GM10266 (cell line): ENCODE results near the gene LCN1.
A peak's percentile ranks its signal among the peaks of the same experiment; 100 is the strongest.

Experiments used
- DNase-seq: peaks from one replicate; pipeline ENCODE4 v3.0.0; 2012; ENCODE audit errors: extremely low spot score
- TF ChIP-seq, protein P1 (sequence below): IDR thresholded peaks from 2 replicates; pipeline ENCODE4 v1.5.1; 2012; ENCODE audit warnings: mild to moderate bottlenecking, low read depth; ENCODE audit not compliant: control insufficient read depth, insufficient read depth; ENCODE audit errors: missing control alignments

The LCN1 gene

DNA sequence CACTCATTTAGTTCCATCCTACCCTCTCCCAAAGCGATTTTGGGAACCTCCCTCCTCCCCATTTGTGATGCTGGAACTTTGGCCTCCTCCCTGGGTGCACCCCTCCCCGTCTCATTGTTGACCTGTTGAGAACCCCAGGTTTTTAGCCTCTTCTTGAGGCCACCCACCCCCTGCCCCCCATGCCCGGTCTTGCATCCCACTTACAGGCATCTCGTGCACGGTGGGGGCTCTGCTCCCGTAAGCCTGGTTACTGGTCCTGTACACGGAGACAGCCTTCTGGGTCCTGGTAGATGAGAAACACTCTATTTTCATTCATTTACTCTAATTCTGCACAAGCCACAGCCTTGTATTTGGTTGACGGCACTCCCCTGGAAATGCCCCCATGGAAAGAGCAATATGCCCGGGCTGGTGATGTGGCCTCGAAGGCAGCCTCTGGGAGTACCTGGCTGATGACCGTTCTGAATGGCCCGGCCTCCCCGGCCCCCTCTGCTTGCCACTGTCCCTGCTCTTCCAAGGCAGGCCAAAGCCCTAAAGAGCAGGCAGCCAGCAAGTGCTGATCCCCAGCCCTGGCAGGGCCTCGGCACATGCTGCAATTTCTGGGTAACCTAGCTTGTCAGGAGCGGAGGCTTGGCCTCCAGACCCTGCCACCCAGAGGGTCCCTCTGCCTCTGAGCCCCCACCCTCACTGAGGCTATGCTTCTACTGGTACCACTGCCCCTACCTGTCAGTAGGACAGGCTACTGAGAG is 22.7 kb upstream of the LCN1 start:
- DNase-seq = no peak
- TF ChIP-seq, protein P1, sequence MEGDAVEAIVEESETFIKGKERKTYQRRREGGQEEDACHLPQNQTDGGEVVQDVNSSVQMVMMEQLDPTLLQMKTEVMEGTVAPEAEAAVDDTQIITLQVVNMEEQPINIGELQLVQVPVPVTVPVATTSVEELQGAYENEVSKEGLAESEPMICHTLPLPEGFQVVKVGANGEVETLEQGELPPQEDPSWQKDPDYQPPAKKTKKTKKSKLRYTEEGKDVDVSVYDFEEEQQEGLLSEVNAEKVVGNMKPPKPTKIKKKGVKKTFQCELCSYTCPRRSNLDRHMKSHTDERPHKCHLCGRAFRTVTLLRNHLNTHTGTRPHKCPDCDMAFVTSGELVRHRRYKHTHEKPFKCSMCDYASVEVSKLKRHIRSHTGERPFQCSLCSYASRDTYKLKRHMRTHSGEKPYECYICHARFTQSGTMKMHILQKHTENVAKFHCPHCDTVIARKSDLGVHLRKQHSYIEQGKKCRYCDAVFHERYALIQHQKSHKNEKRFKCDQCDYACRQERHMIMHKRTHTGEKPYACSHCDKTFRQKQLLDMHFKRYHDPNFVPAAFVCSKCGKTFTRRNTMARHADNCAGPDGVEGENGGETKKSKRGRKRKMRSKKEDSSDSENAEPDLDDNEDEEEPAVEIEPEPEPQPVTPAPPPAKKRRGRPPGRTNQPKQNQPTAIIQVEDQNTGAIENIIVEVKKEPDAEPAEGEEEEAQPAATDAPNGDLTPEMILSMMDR = no peak

DNA sequence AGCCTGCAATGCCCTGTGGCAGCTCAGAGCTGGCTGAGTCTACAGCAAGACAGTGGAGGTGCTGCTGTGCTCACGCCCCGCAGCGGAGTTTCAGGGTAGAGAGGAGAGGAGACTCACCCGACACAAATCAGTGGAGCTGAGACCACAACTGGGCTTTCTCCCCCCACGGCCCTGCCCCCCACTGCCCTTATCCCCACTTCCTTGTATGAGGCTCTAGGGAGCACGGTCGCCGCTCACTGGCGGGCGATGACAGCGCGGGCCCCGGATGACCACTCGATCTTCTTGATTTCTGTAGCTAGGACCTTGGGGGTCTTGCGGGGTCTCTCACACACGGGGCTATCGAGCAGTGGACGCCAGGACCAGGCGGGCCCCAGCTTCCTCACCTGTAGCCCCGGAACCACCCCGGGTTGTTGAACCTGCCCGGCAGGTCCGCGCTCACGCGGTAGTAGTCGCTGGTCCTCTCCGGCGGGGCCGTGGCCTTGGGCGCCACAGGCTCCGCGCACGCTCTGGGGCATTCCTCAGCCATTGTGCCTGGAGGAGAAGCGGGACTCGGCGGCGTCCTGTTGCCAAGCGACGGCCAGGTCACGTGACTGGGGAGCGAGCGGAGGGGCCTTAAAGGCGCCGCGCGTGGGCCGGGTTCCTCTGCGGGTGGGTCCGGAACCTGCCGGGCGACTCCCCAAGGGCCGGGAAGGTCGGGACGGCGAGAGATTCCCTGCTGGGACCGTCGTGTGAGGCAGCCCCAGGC is 21.7 kb upstream of the LCN1 start:
- TF ChIP-seq, protein P1 = no peak
- peak; percentile 87 for DNase-seq

DNA sequence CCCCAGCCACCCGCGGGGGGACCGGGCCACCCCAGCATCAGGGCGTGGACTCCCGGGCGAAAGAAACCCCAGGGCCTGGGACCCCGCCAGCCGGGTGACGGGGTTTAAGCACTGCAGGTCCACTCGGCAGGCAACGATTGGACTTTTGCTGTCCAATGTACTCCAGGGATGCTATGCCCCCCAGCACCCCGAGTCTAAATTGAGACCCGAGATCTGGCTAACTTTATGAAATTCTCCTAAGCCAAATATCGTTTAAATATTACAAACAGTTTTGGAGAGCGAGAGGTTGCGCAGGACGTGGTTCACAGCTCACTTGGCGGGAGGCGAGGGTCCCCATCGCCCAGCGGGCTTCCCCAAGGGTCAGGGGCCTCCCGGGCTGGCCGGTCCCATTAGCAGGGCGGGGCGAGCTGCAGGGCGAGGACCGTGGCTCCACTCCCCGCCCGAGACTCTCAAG is 21.1 kb upstream of the LCN1 start:
- TF ChIP-seq, protein P1 = no peak
- no peak for DNase-seq

DNA sequence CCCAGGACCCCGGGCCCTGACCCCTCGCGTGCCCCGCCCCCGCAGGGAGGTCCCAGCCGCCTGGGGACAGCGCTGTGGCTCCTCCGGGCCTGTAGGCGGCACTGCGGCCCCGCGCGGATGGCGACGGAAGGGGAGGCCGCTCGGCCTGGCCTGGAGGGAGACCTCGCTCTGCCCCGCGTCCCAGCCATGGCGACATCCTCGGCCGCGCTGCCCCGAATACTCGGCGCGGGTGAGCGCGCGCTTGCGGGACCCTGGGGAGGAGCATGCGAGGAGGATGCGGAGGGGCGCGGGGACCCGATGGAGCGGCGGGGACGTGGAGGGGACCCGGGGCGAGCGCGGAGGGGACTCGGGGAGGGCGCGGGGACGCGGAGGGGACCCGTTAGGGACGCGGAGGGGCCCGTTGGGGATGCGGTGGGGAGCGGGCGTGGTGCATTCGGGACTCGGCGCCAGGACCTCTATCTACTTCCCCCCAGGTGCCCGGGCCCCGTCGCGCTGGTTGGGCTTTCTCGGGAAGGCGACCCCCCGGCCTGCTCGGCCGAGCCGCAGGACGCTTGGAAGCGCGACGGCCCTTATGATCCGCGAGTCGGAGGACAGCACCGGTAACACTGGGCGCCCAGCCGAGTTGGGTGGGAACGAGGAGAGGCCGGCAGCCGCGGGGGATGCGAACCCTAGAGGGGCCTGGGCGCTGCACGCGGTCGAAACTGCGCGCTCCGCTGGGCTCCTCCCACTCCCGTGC is 20.5 kb upstream of the LCN1 start, which contains the start of gene MRPS2:
MRPS2 (plus strand) TSS at position 158 of the 736 bp plus-strand sequence; CDS start at position 187, 29 bp downstream.
- TF ChIP-seq, protein P1 = peak; percentile 100
- peak; percentile 96 for DNase-seq

DNA sequence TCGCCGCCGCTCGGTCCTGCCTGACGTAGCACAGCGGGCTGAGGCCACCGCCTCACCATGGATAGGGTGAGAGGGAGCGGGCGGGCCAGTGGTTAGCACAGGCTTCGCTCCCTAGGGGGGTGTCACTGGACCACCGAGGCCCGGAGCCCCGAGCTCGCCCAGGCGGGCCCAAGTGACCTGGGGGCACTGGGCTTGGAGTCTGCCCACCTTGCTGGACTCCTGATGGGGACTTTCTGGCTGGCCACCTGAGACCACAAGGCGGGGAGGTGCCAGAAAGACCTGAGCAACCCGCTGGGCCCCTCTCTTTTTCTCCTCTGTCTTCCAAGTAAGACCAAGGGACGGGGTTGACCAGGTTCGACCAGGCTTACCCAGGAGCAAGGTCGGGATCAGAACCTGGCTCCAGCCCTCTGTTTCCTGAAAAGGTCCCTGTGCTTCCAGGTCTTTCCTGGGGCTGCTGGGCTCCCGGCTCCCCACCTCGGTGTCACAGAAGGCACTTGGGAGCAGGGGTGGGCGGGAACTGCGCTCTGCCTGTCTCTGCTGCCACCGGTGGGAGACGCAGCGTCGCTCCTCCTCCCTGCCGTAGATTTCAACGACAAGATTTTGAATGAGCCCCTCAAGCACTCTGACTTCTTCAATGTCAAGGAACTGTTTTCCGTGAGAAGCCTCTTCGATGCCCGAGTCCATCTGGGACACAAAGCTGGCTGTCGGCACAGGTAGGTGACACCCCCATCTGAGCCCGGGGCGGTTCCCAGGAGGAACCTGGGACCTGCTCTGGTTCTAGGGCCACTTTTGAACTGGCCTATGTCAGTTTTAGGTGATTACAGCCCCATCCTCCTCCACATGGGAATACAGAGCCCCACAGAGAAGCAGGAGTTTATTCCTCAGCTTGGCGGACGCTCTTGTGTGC is 19.7 kb upstream of the LCN1 start:
- TF ChIP-seq, protein P1 = no peak
- DNase-seq = peak; percentile 79

DNA sequence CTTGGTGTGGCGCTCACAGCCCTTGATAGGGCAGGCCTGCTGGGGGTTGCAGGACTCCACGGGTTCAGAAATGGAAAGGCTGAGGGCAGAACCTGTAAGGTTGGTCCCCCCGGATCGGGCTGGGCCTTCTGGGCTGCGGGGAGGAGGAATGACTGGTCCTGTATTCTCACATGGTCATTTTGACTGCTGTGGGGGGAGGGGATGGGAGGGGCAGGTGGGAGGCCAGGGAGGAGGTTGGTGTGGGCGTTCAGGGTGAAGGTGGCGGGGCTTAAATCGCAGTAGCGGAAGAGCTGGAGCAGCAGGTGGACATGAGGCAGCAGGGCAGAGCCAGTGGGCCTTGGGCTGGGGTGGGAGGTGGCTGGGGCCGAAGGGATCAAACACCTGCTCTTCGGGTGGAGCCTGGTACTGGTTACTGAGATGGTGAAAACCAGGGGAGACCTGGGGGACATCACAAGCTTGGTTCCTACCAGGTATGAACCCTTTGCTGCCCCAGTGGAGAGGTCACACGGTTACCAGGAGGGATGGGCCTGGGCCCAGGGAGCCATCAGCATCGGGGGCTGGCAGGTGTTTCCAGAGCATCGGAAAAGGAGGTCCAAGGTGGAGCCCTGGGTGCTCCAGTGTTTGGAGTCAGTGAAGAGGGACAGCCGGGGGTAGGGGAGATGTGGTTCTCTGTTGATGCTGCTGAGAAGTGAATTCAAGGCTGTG is 18.9 kb upstream of the LCN1 start:
- no peak for DNase-seq
- TF ChIP-seq, protein P1 = no peak
